ENCODE measurements around the gene LSM14A.

The LSM14A gene

GRCh38 chr19:34189917-34190425 is 17.7 kb downstream of the LSM14A start:
- H3K4me3 ChIP-seq (replicated peaks; ENCODE audit: insufficient read depth, low read length), result no peak overlapping the region
- no peak for DNase-seq (ENCODE audit: low read depth in 1 of 2, low spot score in 1 of 2)
- no peaks in the 10 kb centered on the region for H3K27me3 ChIP-seq (ENCODE audit: insufficient read depth, poor library complexity, severe bottlenecking)
- H3K27ac ChIP-seq (replicated peaks), result no peak overlapping the region
- TF ChIP-seq POLR2AphosphoS5 (IDR thresholded peaks at IDR 0.05; ENCODE audit: low read depth) (no peak), GABPA (IDR thresholded peaks at IDR 0.05; ENCODE audit: low read depth) (no peak), REST (IDR thresholded peaks at IDR 0.05; ENCODE audit: insufficient replicate concordance, low read depth) (no peak), CTCF (IDR thresholded peaks at IDR 0.05; ENCODE audit: insufficient read depth, low read length) (no peak), SPI1 (IDR thresholded peaks at IDR 0.05; ENCODE audit: borderline replicate concordance, low read depth) (no peak)

GRCh38 chr19:34191355-34191962 is 19.2 kb downstream of the LSM14A start:
- no peak for DNase-seq (ENCODE audit: low read depth in 1 of 2, low spot score in 1 of 2)
- TF ChIP-seq SPI1 (IDR thresholded peaks at IDR 0.05; ENCODE audit: borderline replicate concordance, low read depth) (no peak), REST (IDR thresholded peaks at IDR 0.05; ENCODE audit: insufficient replicate concordance, low read depth) (no peak), POLR2AphosphoS5 (IDR thresholded peaks at IDR 0.05; ENCODE audit: low read depth) (no peak), GABPA (IDR thresholded peaks at IDR 0.05; ENCODE audit: low read depth) (no peak), CTCF (IDR thresholded peaks at IDR 0.05; ENCODE audit: insufficient read depth, low read length) (no peak)
- no peak overlapping the region for H3K4me3 ChIP-seq (replicated peaks; ENCODE audit: insufficient read depth, low read length)
- H3K27ac ChIP-seq (replicated peaks), result no peak overlapping the region
- no peaks in the 10 kb centered on the region for H3K27me3 ChIP-seq (ENCODE audit: insufficient read depth, poor library complexity, severe bottlenecking)

- DNase-seq (ENCODE audit: low read depth in 1 of 2, low spot score in 1 of 2), result no peak
- Histone ChIP-seq H3K4me3 (replicated peaks; ENCODE audit: insufficient read depth, low read length) (no peak overlapping the region), H3K27me3 (ENCODE audit: insufficient read depth, poor library complexity, severe bottlenecking) (no peaks in the 10 kb centered on the region), H3K27ac (replicated peaks) (no peak overlapping the region)
- TF ChIP-seq REST (IDR thresholded peaks at IDR 0.05; ENCODE audit: insufficient replicate concordance, low read depth) (no peak), SPI1 (IDR thresholded peaks at IDR 0.05; ENCODE audit: borderline replicate concordance, low read depth) (no peak), CTCF (IDR thresholded peaks at IDR 0.05; ENCODE audit: insufficient read depth, low read length) (no peak), GABPA (IDR thresholded peaks at IDR 0.05; ENCODE audit: low read depth) (no peak), POLR2AphosphoS5 (IDR thresholded peaks at IDR 0.05; ENCODE audit: low read depth) (no peak)
Observed at GRCh38 chr19:34193439-34193838, 21.1 kb downstream of the LSM14A start.
